ENCODE results near the gene FNBP1. TPM values are rescaled to one million over a fixed set of nuclear protein-coding genes. Genes with fewer than 3 reads are reported as not detected.

FNBP1 gene
- polyA plus RNA-seq, 3 donors = 37.6 to 60.7 (median 51.4) TPM

DNA sequence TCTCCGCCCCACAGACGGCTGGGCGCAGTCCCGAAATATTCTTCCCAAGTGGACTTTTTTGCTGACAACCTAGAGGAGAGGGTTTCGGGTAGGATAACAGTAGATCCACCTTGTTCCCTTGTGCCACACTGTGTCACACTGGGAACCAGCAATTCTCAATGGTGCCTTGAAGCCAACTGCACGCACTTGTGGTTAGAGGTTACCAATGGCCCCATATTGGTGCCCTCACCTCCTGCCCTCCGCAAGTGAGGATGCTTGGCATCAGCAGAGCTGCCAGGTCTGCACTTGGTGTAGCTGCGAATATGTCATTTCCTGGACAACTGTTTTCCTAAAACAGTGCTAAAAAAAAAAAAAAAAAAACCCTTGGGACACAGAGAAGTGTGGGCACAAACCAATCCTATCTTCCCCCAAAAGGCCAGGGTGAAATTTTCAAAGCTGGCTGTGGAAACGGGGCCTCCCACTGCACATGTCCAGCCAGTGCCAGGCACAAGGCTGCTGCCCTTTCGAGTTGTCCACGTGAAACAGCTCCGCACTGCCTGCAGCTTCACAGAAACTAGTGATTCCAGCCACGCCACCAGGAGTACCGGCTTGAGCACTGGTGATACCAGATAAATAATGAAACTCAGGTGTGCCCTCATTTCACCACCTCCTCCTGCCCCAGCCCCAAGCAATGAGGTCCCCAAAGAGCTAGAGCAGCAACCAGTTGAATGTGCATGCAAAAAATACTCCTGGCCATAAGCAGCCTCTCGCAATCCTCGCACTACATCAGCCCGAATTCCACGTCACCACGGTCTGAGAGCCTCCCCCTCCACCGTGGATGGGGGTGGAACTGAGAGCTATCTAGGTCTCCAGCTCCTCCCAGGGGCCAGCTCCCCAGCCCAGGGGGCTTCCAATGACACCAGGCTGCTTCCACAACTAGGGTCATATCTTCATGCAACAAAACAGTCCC lies 156.5 kb downstream of the FNBP1 start:
- H2AFZ ChIP-seq (ENCODE audit: insufficient read depth, low read depth, low read length, poor library complexity, severe bottlenecking) = no peak overlapping the region

DNA sequence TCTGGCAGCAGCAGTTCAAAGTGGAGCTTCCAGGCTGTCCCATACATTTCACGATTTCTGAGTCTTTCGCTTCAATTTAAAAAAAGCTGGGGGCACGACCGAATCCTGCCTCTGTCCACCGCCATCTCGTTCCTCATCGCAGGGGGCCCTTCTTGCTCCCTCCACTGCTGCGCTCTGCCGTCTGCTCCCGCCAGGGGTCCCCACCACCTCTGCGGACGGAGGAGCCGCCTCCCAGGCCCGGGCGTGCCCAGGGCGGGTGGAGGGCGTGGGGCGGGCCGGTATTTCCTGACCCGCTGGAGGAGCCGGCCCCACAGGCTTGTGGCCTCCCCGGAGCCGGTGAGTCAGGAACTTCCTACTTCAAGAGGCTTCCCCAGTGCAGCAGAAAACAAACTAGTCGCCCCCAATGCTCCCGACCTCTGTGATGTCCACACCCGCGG lies 157.3 kb downstream of the FNBP1 start:
- Histone ChIP-seq H3K4me2 (replicated peaks; ENCODE audit: extremely low read depth, low read length, poor library complexity, severe bottlenecking) (peak overlapping the region; percentile 97), H3K36me3 (replicated peaks in 1 of 2; ENCODE audit: control insufficient read depth in 1 of 2, insufficient read depth in 2 of 2, low read length in 2 of 2) (peaks cover 10 to 17% of the 10 kb centered on the region in 2 donors), H3K4me3 (replicated peaks in 1 of 3; ENCODE audit: low read depth in 2 of 3, low read length in 3 of 3) (peak overlapping the region; percentile 56 to 90 (median 70)), H3K9me3 (replicated peaks in 1 of 2; ENCODE audit: control insufficient read depth in 1 of 2, insufficient read depth in 1 of 2, low read length in 2 of 2) (no peaks in the 10 kb centered on the region), H3K4me1 (ENCODE audit: control insufficient read depth in 1 of 2, insufficient read depth in 2 of 2, low read length in 2 of 2) (peaks cover 64 to 69% of the 10 kb centered on the region in 2 donors), H3K27me3 (ENCODE audit: control insufficient read depth in 2 of 2, insufficient read depth in 2 of 2, low read length in 2 of 2) (no peaks in the 10 kb centered on the region), H2AFZ (ENCODE audit: insufficient read depth, low read depth, low read length, poor library complexity, severe bottlenecking) (peak overlapping the region; percentile 93), H3K9ac (ENCODE audit: insufficient read depth, low read length, poor library complexity, severe bottlenecking) (peak overlapping the region; percentile 76), H4K20me1 (ENCODE audit: insufficient read depth, low read length) (no peaks in the 10 kb centered on the region), H3K79me2 (ENCODE audit: insufficient read depth, low read length) (peaks cover 19% of the 10 kb centered on the region), H3K27ac (ENCODE audit: low read depth in 1 of 2, low read length in 2 of 2) (peak overlapping the region; percentile 84 to 92)
- DNase-seq = peak; percentile 93 to 96 (median 95)
- TF ChIP-seq, protein P1, sequence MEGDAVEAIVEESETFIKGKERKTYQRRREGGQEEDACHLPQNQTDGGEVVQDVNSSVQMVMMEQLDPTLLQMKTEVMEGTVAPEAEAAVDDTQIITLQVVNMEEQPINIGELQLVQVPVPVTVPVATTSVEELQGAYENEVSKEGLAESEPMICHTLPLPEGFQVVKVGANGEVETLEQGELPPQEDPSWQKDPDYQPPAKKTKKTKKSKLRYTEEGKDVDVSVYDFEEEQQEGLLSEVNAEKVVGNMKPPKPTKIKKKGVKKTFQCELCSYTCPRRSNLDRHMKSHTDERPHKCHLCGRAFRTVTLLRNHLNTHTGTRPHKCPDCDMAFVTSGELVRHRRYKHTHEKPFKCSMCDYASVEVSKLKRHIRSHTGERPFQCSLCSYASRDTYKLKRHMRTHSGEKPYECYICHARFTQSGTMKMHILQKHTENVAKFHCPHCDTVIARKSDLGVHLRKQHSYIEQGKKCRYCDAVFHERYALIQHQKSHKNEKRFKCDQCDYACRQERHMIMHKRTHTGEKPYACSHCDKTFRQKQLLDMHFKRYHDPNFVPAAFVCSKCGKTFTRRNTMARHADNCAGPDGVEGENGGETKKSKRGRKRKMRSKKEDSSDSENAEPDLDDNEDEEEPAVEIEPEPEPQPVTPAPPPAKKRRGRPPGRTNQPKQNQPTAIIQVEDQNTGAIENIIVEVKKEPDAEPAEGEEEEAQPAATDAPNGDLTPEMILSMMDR (IDR thresholded peaks at IDR 0.05) = peak; percentile 87
- Mint-ChIP-seq H3K27ac (peak overlapping the region; percentile 94 to 99 (median 98)), H3K9me3 (no peaks in the 10 kb centered on the region), H3K36me3 (peaks cover 17 to 23% of the 10 kb centered on the region in 2 donors), H3K27me3 (ENCODE audit: low read depth in 3 of 3) (peaks cover 0 to 3% (median 0%) of the 10 kb centered on the region in 3 donors), H3K4me1 (peaks cover 61% of the 10 kb centered on the region), H3K4me3 (peak overlapping the region; percentile 85 to 95)
- WGBS (ENCODE audit: insufficient coverage) = under 1% methylated on average over 25 of the region's 27 CpGs
- intact Hi-C loops (cut with micrococcal nuclease) = loop anchor here (2.0 to 10.0 kb wide), 6 partner anchors 57 to 349 kb away; partner anchors contain the start of gene FNBP1 (in 2 of the 2)

More for the DNA sequence above, 156.5 kb downstream of the FNBP1 start:
- H3K27ac Mint-ChIP-seq = peak overlapping the region; percentile 94 to 99 (median 98)
- H3K4me1 ChIP-seq (ENCODE audit: control insufficient read depth in 1 of 2, insufficient read depth in 2 of 2, low read length in 2 of 2) = peaks cover 71 to 76% of the 10 kb centered on the region in 2 donors
- H3K27ac ChIP-seq (ENCODE audit: low read depth in 1 of 2, low read length in 2 of 2) = peak overlapping the region; percentile 84 to 92
- DNase-seq = peak; percentile 40 to 64 (median 55)
- peaks cover 0 to 3% (median 0%) of the 10 kb centered on the region in 3 donors for H3K27me3 Mint-ChIP-seq (ENCODE audit: low read depth in 3 of 3)
- H3K9me3 Mint-ChIP-seq = no peaks in the 10 kb centered on the region
- H3K4me1 Mint-ChIP-seq = peaks cover 70% of the 10 kb centered on the region
- H3K4me3 ChIP-seq (replicated peaks in 1 of 3; ENCODE audit: low read depth in 2 of 3, low read length in 3 of 3) = peak overlapping the region; percentile 18 to 90 (median 70)
- peak overlapping the region; percentile 97 for H3K4me2 ChIP-seq (replicated peaks; ENCODE audit: extremely low read depth, low read length, poor library complexity, severe bottlenecking)
- TF ChIP-seq, protein P1 (IDR thresholded peaks at IDR 0.05) = no peak
- no peaks in the 10 kb centered on the region for H3K9me3 ChIP-seq (replicated peaks in 1 of 2; ENCODE audit: control insufficient read depth in 1 of 2, insufficient read depth in 1 of 2, low read length in 2 of 2)
- H3K36me3 ChIP-seq (replicated peaks in 1 of 2; ENCODE audit: control insufficient read depth in 1 of 2, insufficient read depth in 2 of 2, low read length in 2 of 2) = peaks cover 3 to 13% of the 10 kb centered on the region in 2 donors
- no peaks in the 10 kb centered on the region for H4K20me1 ChIP-seq (ENCODE audit: insufficient read depth, low read length)
- peaks cover 24% of the 10 kb centered on the region for H3K79me2 ChIP-seq (ENCODE audit: insufficient read depth, low read length)
- H3K9ac ChIP-seq (ENCODE audit: insufficient read depth, low read length, poor library complexity, severe bottlenecking) = peak overlapping the region; percentile 76
- intact Hi-C loops (cut with micrococcal nuclease) = loop anchor here (5.0 to 10.0 kb wide), 5 partner anchors 56 to 348 kb away; partner anchors contain the start of gene FNBP1 (in 2 of the 2)
- 38% methylated on average over 12 of the region's 20 CpGs for WGBS (ENCODE audit: insufficient coverage)
- peak overlapping the region; percentile 85 to 95 for H3K4me3 Mint-ChIP-seq
- H3K36me3 Mint-ChIP-seq = peaks cover 11 to 20% of the 10 kb centered on the region in 2 donors
- H3K27me3 ChIP-seq (ENCODE audit: control insufficient read depth in 2 of 2, insufficient read depth in 2 of 2, low read length in 2 of 2) = no peaks in the 10 kb centered on the region
